Left hindlimb (tissue), 1 donor: ENCODE results near the gene PFN3.

ENCODE experiments used
- DNase-seq: peaks from one replicate; pipeline ENCODE4 v3.0.0-alpha.2; 2018

PFN3 gene

GRCh38 chr5:177437623-177438022 lies 37.2 kb upstream of the PFN3 start:
- DNase-seq: no peak

GRCh38 chr5:177435847-177436536 lies 35.5 kb upstream of the PFN3 start:
- DNase-seq: no peak

GRCh38 chr5:177434942-177435738 lies 34.7 kb upstream of the PFN3 start:
- no peak for DNase-seq

GRCh38 chr5:177434437-177434836 lies 34.0 kb upstream of the PFN3 start:
- DNase-seq: no peak

GRCh38 chr5:177433658-177434217 lies 33.3 kb upstream of the PFN3 start:
- no peak for DNase-seq

- no peak for DNase-seq
These were observed 32.6 kb upstream of the PFN3 start for GRCh38 chr5:177432839-177433657.

- no peak for DNase-seq
These were observed 31.8 kb upstream of the PFN3 start for GRCh38 chr5:177432143-177432838.

GRCh38 chr5:177431317-177432142 lies 31.1 kb upstream of the PFN3 start:
- DNase-seq: no peak

- no peak for DNase-seq
These were observed 30.5 kb upstream of the PFN3 start for GRCh38 chr5:177430972-177431316.

GRCh38 chr5:177430140-177430951 lies 29.9 kb upstream of the PFN3 start:
- DNase-seq: no peak

GRCh38 chr5:177429248-177430040 lies 29.0 kb upstream of the PFN3 start:
- no peak for DNase-seq

- no peak for DNase-seq
These were observed 28.2 kb upstream of the PFN3 start for GRCh38 chr5:177428574-177429217.

GRCh38 chr5:177427919-177428573 lies 27.6 kb upstream of the PFN3 start:
- no peak for DNase-seq

- no peak for DNase-seq
These were observed 26.9 kb upstream of the PFN3 start for GRCh38 chr5:177427211-177427822.

GRCh38 chr5:177426566-177427210 lies 26.2 kb upstream of the PFN3 start, which contains the start of gene GRK6:
TSS of gene GRK6 (plus strand) at chr5:177426676. CDS start at chr5:177426846, 170 bp downstream.
- DNase-seq: no peak

GRCh38 chr5:177425801-177426565 lies 25.5 kb upstream of the PFN3 start:
- DNase-seq: peak; percentile 100
